ENCODE results near the gene STX2. TPM values are rescaled to one million over a fixed set of nuclear protein-coding genes. Genes with fewer than 3 reads are reported as not detected.

Gene STX2
- total RNA-seq, 1 donor from 2014 or later: 33.0 TPM

DNA sequence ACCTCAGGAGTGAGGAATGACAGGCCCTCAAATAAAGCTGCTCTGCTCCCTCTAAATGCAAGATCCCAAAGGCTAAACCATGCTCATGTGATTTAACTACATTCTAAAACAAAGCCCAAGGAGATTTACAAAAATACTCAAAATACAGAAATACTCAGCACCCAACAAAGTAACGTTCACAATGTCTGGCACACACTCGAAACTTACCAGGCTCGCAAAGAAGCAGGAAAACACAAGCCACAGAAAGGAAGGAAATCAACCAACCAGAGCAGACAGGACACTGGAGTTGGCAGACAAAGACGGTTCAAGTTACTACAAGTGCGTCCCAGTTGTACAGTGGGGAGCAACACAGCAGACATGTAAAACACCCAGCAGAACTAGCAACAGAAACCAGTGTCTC, 33.4 kb downstream of the STX2 start:
- peaks cover 26% of the 10 kb centered on the region for H3K36me3 ChIP-seq (ENCODE audit: insufficient read depth, low read length)

DNA sequence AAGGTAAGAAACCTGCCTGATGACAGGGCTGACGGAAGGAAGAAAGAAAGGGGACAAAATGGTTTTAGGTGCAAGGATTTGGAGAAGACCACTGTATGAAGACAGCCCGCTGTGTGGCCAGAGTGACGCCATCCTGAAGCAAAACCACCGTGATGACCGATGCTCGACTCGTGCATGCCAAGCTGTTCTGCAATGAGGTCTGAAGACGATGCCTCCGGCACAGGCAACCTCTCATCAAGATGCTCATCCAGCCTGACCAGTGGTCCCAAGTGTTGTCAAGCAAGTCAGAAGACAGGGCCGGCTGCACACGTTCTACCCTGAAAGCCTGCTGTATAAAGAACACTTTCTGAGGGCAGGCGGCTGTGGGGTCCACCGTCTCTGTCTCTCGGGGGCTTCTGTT, 34.8 kb downstream of the STX2 start:
- peaks cover 38% of the 10 kb centered on the region for H3K36me3 Mint-ChIP-seq (ENCODE audit: low read depth, unreplicated experiment)
- FAIRE-seq (no peak), DNase-seq (ENCODE audit: low read depth) (peak; percentile 6)
- Histone ChIP-seq H3K4me2 (ENCODE audit: low read length) (peak overlapping the region; percentile 31), H3K79me2 (ENCODE audit: insufficient read depth, low read length) (no peaks in the 10 kb centered on the region), H3K4me1 (ENCODE audit: insufficient read depth, low read length) (peaks cover 9% of the 10 kb centered on the region), H3K36me3 (ENCODE audit: insufficient read depth, low read length) (peaks cover 34% of the 10 kb centered on the region), H3K27ac (ENCODE audit: low read depth, low read length) (peak overlapping the region; percentile 11), H2AFZ (ENCODE audit: low read depth, low read length) (no peak overlapping the region), H3K27me3 (ENCODE audit: insufficient read depth, low read length) (no peaks in the 10 kb centered on the region), H3K9me3 (ENCODE audit: insufficient read depth, low read depth, low read length) (no peaks in the 10 kb centered on the region), H4K20me1 (ENCODE audit: insufficient read depth, low read length) (peaks cover 26% of the 10 kb centered on the region), H3K4me3 (ENCODE audit: insufficient read depth, low read depth, low read length) (peak overlapping the region; percentile 15), H3K9ac (ENCODE audit: low read length) (no peak overlapping the region)
- peaks cover 4% of the 10 kb centered on the region for H3K4me1 Mint-ChIP-seq (ENCODE audit: low read depth, unreplicated experiment)
- H3K27ac Mint-ChIP-seq (ENCODE audit: unreplicated experiment): no peak overlapping the region
- no peak overlapping the region for H3K4me3 Mint-ChIP-seq (ENCODE audit: unreplicated experiment)
- TF ChIP-seq EZH2 (IDR thresholded peaks at IDR 0.05; ENCODE audit: insufficient read depth, low read length): no peak
- TF ChIP-seq, protein P1, sequence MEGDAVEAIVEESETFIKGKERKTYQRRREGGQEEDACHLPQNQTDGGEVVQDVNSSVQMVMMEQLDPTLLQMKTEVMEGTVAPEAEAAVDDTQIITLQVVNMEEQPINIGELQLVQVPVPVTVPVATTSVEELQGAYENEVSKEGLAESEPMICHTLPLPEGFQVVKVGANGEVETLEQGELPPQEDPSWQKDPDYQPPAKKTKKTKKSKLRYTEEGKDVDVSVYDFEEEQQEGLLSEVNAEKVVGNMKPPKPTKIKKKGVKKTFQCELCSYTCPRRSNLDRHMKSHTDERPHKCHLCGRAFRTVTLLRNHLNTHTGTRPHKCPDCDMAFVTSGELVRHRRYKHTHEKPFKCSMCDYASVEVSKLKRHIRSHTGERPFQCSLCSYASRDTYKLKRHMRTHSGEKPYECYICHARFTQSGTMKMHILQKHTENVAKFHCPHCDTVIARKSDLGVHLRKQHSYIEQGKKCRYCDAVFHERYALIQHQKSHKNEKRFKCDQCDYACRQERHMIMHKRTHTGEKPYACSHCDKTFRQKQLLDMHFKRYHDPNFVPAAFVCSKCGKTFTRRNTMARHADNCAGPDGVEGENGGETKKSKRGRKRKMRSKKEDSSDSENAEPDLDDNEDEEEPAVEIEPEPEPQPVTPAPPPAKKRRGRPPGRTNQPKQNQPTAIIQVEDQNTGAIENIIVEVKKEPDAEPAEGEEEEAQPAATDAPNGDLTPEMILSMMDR (IDR thresholded peaks at IDR 0.05; ENCODE audit: insufficient read depth, low read depth, low read length): no peak
- H3K9me3 Mint-ChIP-seq (ENCODE audit: unreplicated experiment): no peaks in the 10 kb centered on the region
- H3K27me3 Mint-ChIP-seq (ENCODE audit: low read depth, unreplicated experiment): no peaks in the 10 kb centered on the region

More for the DNA sequence above, 33.4 kb downstream of the STX2 start:
- Mint-ChIP-seq H3K4me1 (ENCODE audit: low read depth, unreplicated experiment) (peaks cover 4% of the 10 kb centered on the region), H3K4me3 (ENCODE audit: unreplicated experiment) (no peak overlapping the region), H3K27ac (ENCODE audit: unreplicated experiment) (no peak overlapping the region), H3K36me3 (ENCODE audit: low read depth, unreplicated experiment) (peaks cover 38% of the 10 kb centered on the region), H3K27me3 (ENCODE audit: low read depth, unreplicated experiment) (no peaks in the 10 kb centered on the region), H3K9me3 (ENCODE audit: unreplicated experiment) (no peaks in the 10 kb centered on the region)
- Histone ChIP-seq H3K27ac (ENCODE audit: low read depth, low read length) (no peak overlapping the region), H2AFZ (ENCODE audit: low read depth, low read length) (no peak overlapping the region), H3K79me2 (ENCODE audit: insufficient read depth, low read length) (no peaks in the 10 kb centered on the region), H3K9ac (ENCODE audit: low read length) (no peak overlapping the region), H3K4me3 (ENCODE audit: insufficient read depth, low read depth, low read length) (no peak overlapping the region), H3K4me2 (ENCODE audit: low read length) (no peak overlapping the region), H3K9me3 (ENCODE audit: insufficient read depth, low read depth, low read length) (no peaks in the 10 kb centered on the region), H3K27me3 (ENCODE audit: insufficient read depth, low read length) (no peaks in the 10 kb centered on the region), H4K20me1 (ENCODE audit: insufficient read depth, low read length) (peaks cover 26% of the 10 kb centered on the region), H3K4me1 (ENCODE audit: insufficient read depth, low read length) (peaks cover 9% of the 10 kb centered on the region)
- TF ChIP-seq EZH2 (IDR thresholded peaks at IDR 0.05; ENCODE audit: insufficient read depth, low read length): no peak
- TF ChIP-seq, protein P1 (IDR thresholded peaks at IDR 0.05; ENCODE audit: insufficient read depth, low read depth, low read length): no peak
- FAIRE-seq (no peak), DNase-seq (ENCODE audit: low read depth) (no peak)

DNA sequence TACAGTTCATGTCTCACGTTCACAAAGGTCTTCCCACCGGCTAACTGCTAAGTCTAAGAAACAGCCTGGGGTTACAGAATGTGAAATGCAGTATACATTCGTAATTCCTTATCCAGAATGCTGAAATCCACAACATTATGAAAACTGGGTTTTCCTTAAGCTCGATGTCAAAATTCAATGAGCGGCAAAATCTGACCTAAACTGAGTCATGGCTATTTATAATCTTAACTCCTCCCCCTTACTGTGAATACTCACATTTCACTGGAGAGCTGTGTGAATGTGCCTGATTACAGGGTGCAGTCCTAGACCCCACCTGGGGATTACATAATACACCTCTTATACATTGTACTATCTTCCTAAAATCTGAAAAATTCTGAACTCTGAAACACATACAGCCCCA, 35.3 kb downstream of the STX2 start:
- Histone ChIP-seq H3K4me1 (ENCODE audit: insufficient read depth, low read length) (peaks cover 9% of the 10 kb centered on the region), H3K9ac (ENCODE audit: low read length) (no peak overlapping the region), H3K79me2 (ENCODE audit: insufficient read depth, low read length) (no peaks in the 10 kb centered on the region), H2AFZ (ENCODE audit: low read depth, low read length) (no peak overlapping the region), H3K4me2 (ENCODE audit: low read length) (peak overlapping the region; percentile 31), H3K27me3 (ENCODE audit: insufficient read depth, low read length) (no peaks in the 10 kb centered on the region), H4K20me1 (ENCODE audit: insufficient read depth, low read length) (peaks cover 26% of the 10 kb centered on the region), H3K27ac (ENCODE audit: low read depth, low read length) (no peak overlapping the region), H3K4me3 (ENCODE audit: insufficient read depth, low read depth, low read length) (peak overlapping the region; percentile 15), H3K9me3 (ENCODE audit: insufficient read depth, low read depth, low read length) (no peaks in the 10 kb centered on the region), H3K36me3 (ENCODE audit: insufficient read depth, low read length) (peaks cover 38% of the 10 kb centered on the region)
- H3K27me3 Mint-ChIP-seq (ENCODE audit: low read depth, unreplicated experiment): no peaks in the 10 kb centered on the region
- no peaks in the 10 kb centered on the region for H3K9me3 Mint-ChIP-seq (ENCODE audit: unreplicated experiment)
- DNase-seq (ENCODE audit: low read depth) (peak; percentile 51), FAIRE-seq (no peak)
- H3K27ac Mint-ChIP-seq (ENCODE audit: unreplicated experiment): no peak overlapping the region
- no peak overlapping the region for H3K4me3 Mint-ChIP-seq (ENCODE audit: unreplicated experiment)
- peaks cover 4% of the 10 kb centered on the region for H3K4me1 Mint-ChIP-seq (ENCODE audit: low read depth, unreplicated experiment)
- H3K36me3 Mint-ChIP-seq (ENCODE audit: low read depth, unreplicated experiment): peaks cover 35% of the 10 kb centered on the region
- no peak for TF ChIP-seq EZH2 (IDR thresholded peaks at IDR 0.05; ENCODE audit: insufficient read depth, low read length)
- TF ChIP-seq, protein P1 (IDR thresholded peaks at IDR 0.05; ENCODE audit: insufficient read depth, low read depth, low read length): no peak
